Loucy (cell line): ENCODE data around the gene HIF1AN.

Experiments
- H2AFZ ChIP-seq: fragments of 200-600 bp; sonication (generic); 2 replicates; pipeline ENCODE4 v1.6.0; 2016; ENCODE audit warnings: antibody characterized with exemption, mild to moderate bottlenecking, low read length, moderate library complexity
- H3F3A ChIP-seq: fragments of 200-600 bp; 2 replicates; pipeline ENCODE4 v1.6.0; 2016; ENCODE audit warnings: antibody characterized with exemption, low read depth, mild to moderate bottlenecking
- H3K27me3 ChIP-seq: fragments of 200-600 bp; sonication (generic); 2 replicates; pipeline ENCODE4 v1.6.1; 2014; ENCODE audit warnings: low read length, mild to moderate bottlenecking; ENCODE audit not compliant: insufficient read depth, poor library complexity, severe bottlenecking
- H3K36me3 ChIP-seq: fragments of 200-600 bp; sonication (generic); 2 replicates; pipeline ENCODE4 v1.6.1; 2016; ENCODE audit warnings: low read length; ENCODE audit not compliant: insufficient read depth
- H3K4me1 ChIP-seq: fragments of 200-600 bp; sonication (generic); 2 replicates; pipeline ENCODE4 v1.5.1; 2014; ENCODE audit warnings: low read length, mild to moderate bottlenecking; ENCODE audit not compliant: insufficient read depth, poor library complexity, severe bottlenecking
- H3K4me2 ChIP-seq: fragments of 200-600 bp; sonication (generic); 2 replicates; pipeline ENCODE4 v1.6.0; 2014; ENCODE audit warnings: antibody characterized with exemption, low read length, low read depth, mild to moderate bottlenecking; ENCODE audit not compliant: poor library complexity, severe bottlenecking
- H3K4me3 ChIP-seq: fragments of 200-600 bp; sonication (generic); 2 replicates; pipeline ENCODE4 v1.5.1; 2014; ENCODE audit warnings: low read length, mild to moderate bottlenecking, mixed read lengths; ENCODE audit not compliant: poor library complexity, severe bottlenecking
- H3K79me2 ChIP-seq: fragments of 200-600 bp; sonication (generic); 2 replicates; pipeline ENCODE4 v1.6.1; 2014; ENCODE audit warnings: low read length; ENCODE audit not compliant: insufficient read depth
- H3K9ac ChIP-seq: fragments of 200-600 bp; sonication (generic); 2 replicates; pipeline ENCODE4 v1.6.0; 2014; ENCODE audit warnings: mild to moderate bottlenecking, low read depth, low read length, moderate library complexity; ENCODE audit not compliant: poor library complexity, severe bottlenecking
- H3K9me2 ChIP-seq: fragments of 200-600 bp; sonication (generic); replicated peaks from 2 replicates; pipeline ENCODE4 v1.6.1; 2016; ENCODE audit warnings: low read depth, low read length, mixed read lengths
- H3K9me3 ChIP-seq: fragments of 200-600 bp; sonication (generic); 2 replicates; pipeline ENCODE4 v1.6.1; 2014; ENCODE audit warnings: mild to moderate bottlenecking, antibody characterized with exemption, low read length, low read depth; ENCODE audit not compliant: insufficient read depth
- H4K20me1 ChIP-seq: fragments of 200-600 bp; sonication (generic); 2 replicates; pipeline ENCODE4 v1.6.0; 2014; ENCODE audit warnings: antibody characterized with exemption, low read length, mild to moderate bottlenecking; ENCODE audit not compliant: insufficient read depth, poor library complexity, severe bottlenecking
- CTCF ChIP-seq: fragments of 200-600 bp; sonication (generic); conservative IDR thresholded peaks from 2 replicates; pipeline ENCODE4 v1.5.1; 2014; ENCODE audit warnings: mild to moderate bottlenecking, antibody characterized with exemption, low read length
- EZH2phosphoT487 ChIP-seq: fragments of 200-600 bp; IDR thresholded peaks from 2 replicates; pipeline ENCODE4 v1.6.1; 2018; ENCODE audit warnings: antibody characterized with exemption, mild to moderate bottlenecking, moderate library complexity, borderline replicate concordance

Gene HIF1AN

DNA sequence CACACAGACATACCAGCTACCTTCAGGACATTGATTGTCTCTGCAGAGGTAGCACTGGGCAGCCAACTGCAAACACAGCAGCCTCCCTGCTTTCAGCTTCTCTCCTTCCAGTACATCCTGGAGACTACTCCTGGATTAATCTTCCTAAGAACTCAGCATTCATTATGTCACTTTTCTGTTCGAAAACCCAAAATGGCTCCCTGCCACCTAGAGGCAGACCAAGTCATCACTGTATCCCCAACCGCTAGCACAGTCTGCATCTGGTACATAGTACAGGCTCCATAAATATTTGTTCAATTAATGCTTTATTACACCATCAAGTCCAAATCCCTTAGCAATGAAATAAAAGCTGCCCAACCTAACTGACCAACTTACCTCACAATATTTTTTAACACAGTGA is 11.1 kb upstream of the HIF1AN start:
- H3K4me1 ChIP-seq: peaks cover 32% of the 10 kb centered on the region
- no peaks in the 10 kb centered on the region for H3K9me2 ChIP-seq
- H3K4me3 ChIP-seq: no peak overlapping the region
- H2AFZ ChIP-seq: no peak overlapping the region
- TF ChIP-seq EZH2phosphoT487 (no peak), CTCF (peak; percentile 45)
- peaks cover 59% of the 10 kb centered on the region for H3K79me2 ChIP-seq
- H3K4me2 ChIP-seq: peak overlapping the region; percentile 30
- no peaks in the 10 kb centered on the region for H3K9me3 ChIP-seq
- H3F3A ChIP-seq: 0 out of 2 replicates have a peak, but pooled peaks cover 3% of the 10 kb centered on the region
- no peaks in the 10 kb centered on the region for H3K27me3 ChIP-seq
- no peak overlapping the region for H3K9ac ChIP-seq
- peaks cover 20% of the 10 kb centered on the region for H4K20me1 ChIP-seq
- H3K36me3 ChIP-seq: peaks cover 46% of the 10 kb centered on the region; the same call in 1 of the 2 replicates

DNA sequence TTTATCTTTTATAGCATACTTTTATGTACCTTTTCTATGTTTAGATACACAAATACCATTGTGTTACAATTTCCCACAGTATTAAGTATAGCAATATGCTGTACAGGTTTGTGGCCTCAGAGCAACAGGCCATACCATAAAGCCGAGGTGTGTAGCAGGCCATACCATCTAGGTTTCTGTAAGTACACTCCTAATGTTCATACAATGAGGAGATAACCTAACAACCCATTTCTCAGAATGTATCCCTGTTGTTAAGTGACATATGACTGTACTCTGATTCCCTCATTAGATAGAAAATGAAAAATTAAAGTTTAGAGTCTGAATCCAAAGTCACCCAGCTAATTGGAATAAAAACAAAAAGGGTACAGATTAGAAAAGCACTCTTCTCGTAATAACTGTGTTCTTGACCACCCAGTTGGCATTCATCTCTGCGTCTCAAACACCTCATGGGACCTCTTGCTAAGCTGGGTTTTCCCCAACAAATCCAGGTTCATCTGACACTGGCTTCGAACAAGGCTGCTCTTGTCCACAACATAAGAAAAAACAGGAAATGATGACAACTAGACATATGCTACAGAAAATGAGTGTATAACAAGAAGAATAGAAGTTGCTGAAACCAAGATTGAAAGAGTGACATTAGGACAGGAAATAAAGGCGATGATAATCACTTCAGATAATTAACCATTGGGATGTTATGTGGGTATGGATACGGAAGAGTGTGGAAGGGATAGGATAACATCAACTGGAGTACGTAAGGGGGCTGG is 7.4 kb upstream of the HIF1AN start:
- TF ChIP-seq CTCF: no peak
- TF ChIP-seq EZH2phosphoT487: no peak
- Histone ChIP-seq H3K79me2 (peaks cover 65% of the 10 kb centered on the region), H3K4me3 (peak overlapping the region; percentile 86), H3K9me3 (no peaks in the 10 kb centered on the region), H3K4me1 (peaks cover 39% of the 10 kb centered on the region), H3F3A (no peaks in the 10 kb centered on the region), H3K4me2 (peak overlapping the region; percentile 86), H3K36me3 (peaks cover 40% of the 10 kb centered on the region; the same call in 1 of the 2 replicates), H2AFZ (no peak overlapping the region), H3K27me3 (no peaks in the 10 kb centered on the region), H3K9ac (peak overlapping the region; percentile 95), H3K9me2 (no peaks in the 10 kb centered on the region), H4K20me1 (peaks cover 20% of the 10 kb centered on the region)

- no peaks in the 10 kb centered on the region for H3K27me3 ChIP-seq
- H3K4me2 ChIP-seq: peak overlapping the region; percentile 86
- H2AFZ ChIP-seq: peak overlapping the region; percentile 92
- no peaks in the 10 kb centered on the region for H3K9me2 ChIP-seq
- peaks cover 39% of the 10 kb centered on the region for H3K4me1 ChIP-seq
- H4K20me1 ChIP-seq: peaks cover 20% of the 10 kb centered on the region
- H3K36me3 ChIP-seq: peaks cover 33% of the 10 kb centered on the region; the same call in 1 of the 2 replicates
- H3K4me3 ChIP-seq: peak overlapping the region; percentile 86
- peak overlapping the region; percentile 95 for H3K9ac ChIP-seq
- H3F3A ChIP-seq: no peaks in the 10 kb centered on the region
- no peaks in the 10 kb centered on the region for H3K9me3 ChIP-seq
- TF ChIP-seq CTCF (no peak), EZH2phosphoT487 (no peak)
- H3K79me2 ChIP-seq: peaks cover 62% of the 10 kb centered on the region
Measured at GRCh38 chr10:100528921-100529474, 6.7 kb upstream of the HIF1AN start.
